A204.1 (cell line): Measurements from ENCODE around the gene SPACDR.
"Not testable (repeated sequence)": the region's sequence is repeated elsewhere in the genome, so short reads cannot be mapped to it uniquely, and the experiment has no call there.

Experiments
- FAIRE-seq: peaks from 2 replicates; lab custom pipeline; 2012; peaks lifted over from hg19 to GRCh38; lab: Jason Lieb, UNC

The SPACDR gene, protein sequence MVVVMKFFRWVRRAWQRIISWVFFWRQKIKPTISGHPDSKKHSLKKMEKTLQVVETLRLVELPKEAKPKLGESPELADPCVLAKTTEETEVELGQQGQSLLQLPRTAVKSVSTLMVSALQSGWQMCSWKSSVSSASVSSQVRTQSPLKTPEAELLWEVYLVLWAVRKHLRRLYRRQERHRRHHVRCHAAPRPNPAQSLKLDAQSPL

DNA sequence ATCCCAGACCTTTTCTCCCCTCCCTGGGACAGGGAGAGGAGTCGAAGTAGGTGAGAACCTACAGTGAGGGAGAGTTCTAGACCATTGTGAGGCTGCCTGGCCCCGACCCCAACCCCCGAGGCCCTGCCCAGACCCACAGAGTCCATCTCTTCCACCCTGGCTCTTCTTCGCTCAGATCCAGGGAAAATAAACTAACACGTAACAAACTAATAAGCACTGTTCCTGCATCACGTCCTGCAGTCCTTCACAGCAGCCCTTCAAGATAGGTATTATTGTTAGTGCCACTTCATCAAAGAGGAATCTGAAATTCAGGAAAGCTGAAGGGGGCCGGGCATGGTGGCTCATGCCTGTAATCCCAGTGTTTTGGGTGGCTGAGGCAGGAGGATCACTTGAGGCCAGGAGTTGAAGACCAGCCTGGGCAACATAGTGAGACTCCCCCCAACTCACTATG is at the start of gene SPACDR:
Gene SPACDR, minus strand, starts transcription at position 51 of the 451 bp plus-strand sequence. CDS start 235 bp downstream, outside the sequence.
- no peak for FAIRE-seq

DNA sequence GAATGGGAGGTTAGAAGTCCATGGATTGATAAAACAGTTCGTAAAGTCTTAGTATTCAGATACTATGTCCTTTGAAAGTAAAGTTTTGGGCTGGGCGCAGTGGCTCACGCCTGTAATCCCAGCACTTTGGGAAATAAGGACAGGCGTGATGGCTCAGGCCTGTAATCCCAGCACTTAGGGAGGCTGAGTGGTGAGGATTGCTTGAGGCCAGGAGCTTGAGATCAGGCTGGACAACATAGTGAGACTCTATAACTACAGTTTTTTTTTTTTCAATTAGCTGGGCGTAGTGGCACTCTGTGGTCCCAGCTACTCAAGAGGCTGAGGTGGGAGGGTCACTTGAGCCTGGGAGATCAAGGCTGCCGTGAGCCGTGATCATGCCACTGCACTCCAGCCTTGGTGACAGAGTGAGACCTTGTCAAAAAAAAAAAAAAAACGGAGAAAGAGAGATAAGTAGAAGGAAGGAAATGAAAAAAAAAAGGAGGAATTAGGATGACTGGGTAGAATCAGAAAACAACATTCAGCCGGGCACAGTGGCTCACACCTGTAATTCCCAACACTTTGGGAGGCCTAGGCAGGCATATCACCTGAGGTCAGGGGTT is 49.3 kb upstream of the SPACDR start:
- no peak for FAIRE-seq

DNA sequence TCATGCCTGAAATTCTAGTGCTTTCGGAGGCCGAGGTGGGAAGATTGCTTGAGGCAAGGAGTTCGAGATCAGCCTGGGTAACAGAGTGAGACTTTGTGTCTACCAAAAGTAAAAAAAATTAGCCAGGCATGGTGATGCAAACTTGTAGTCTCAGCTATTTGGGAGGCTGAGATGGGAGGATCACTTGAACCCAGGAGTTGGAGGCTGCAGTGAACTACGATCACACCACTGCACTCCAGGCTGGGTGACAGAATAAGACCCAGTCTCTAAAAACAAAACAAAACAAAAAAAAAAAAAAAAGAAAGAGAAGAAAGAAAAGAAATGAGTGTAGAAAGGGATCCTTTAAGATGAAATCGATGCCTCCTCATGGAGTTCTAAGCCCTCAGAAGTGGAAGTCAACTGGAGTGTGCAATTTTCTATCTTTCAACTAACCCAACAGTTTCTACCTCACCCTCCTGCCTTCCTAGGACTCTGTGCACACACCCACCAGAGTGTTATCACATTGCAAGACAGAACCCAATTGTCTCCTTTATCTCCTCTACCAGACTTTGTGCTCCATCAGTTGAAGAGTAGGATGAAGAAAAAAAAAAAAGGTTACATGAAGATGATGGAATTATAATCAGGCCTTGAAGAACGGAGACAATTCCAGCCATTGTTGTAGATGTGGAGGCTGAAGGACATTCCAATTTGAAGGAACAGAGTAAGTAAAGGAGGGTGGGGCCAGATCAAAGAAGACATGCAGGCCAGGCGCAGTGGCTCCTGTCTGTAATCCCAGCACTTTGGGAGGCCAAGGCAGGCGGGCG is 46.6 kb upstream of the SPACDR start:
- FAIRE-seq: no peak

DNA sequence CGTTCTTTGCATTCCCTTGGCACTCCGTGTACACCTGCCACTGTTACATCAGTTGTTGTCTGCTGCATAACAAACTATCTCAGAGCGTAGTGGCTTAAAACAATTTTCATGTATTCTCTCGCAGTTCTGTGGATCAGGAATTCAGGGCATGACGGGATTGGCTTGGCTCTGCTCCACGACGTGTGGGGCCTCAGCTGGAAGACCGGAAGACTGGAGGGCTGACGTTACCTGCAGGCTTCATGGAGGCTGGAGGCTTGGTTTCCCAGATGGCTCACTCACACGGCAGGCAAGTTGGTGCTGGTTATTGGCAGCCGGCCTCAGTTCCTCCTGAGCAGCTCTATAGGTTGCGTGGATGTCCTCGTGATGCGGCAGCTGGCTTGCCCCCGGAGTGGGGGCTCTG is 45.2 kb upstream of the SPACDR start:
- FAIRE-seq: no peak

DNA sequence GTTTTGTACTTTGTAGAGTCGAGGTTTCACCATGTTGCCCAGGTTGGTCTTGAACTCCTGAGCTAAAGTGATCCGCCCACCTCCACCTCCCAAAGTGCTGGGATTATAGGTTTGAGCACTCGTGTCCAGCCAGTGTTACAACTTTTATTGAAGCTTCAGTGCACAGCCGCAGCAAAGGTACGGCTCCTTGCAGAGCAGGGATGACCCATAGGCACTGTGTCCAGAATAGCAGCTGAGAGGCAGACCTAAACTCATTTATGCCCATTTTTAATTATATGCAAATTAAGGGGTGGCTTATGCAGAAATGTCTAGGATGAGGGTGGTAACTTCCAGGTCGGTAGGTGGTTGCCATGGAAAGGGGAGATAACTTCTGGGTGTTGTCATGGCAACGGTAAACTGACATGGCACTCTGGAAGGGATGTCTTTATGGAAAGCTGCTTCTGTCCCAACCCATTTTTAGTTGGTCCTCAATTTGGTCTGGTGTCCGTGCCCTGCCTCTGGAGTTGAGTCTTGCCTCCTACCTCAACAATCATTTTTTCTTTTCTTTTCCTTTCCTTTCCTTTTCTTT is 42.4 kb upstream of the SPACDR start:
- FAIRE-seq: no peak

DNA sequence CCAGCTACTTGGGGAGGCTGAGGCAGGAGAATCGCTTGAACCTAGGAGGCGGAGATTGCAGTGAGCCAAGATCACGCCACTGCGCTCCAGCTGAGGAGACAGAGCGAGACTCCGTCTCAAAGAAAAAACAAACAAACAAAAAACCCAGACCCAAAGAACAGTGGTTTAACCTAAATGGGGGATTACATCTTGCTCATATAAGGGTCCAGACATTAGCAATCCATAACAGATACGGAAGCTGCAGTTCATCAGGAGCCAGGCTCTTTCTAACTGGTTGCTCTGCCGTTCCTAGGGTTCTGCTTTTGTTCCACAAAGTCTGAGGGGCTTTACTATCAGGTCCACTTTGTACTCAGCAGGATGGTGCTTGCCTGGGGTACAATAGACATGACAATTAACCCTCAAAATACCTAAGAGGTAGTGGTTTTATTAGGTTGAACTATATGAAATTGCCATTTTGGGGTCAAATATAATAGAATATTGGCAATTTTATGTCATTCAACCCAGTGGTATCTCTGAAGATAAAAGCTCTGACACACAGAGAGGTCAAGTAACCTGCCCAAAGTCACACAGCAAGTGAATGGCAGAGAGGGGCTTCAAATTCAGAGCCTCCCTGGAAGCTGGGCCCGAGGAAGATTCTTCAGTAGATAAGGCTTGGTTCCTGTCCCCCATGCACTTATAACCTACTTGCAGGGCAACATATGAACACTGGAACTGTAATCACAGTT is 41.0 kb upstream of the SPACDR start:
- FAIRE-seq: no peak

DNA sequence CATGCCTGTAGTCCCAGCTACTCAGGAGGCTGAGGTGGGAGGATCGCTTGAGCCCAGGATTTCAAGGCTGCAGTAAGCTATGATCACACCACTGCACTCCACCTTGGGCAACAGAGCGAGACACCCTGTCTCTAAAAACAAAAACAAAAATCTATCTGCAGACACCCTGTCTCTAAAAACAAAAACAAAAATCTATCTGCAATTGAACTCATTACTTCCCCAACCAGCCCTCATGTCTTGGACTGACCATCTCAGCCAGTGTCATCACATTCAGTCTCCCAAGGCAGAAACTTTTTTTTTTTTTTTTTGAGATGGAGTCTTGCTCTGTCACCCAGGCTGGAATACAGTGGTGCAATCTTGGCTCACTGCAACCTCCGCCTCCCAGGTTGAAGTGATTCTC is 40.0 kb upstream of the SPACDR start:
- not testable (repeated sequence) for FAIRE-seq

DNA sequence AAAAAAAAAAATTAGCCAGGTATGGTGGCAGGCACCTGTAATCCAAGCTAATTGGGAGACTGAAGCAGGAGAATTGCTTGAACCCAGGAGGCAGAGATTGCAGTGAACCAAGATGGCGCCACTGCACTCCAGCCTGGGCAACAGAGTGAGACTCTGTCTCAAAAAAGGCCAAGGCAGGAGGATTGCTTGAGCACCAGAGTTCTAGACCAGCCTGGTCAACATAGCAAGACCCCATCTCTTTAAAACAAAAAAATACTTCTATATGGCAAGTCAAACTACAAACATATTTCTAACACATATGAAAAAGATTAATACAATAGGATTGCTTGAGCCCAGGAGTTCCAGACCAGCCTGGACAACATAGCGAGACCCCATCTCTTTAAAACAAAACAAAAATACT is 36.7 kb upstream of the SPACDR start:
- not testable (repeated sequence) for FAIRE-seq

DNA sequence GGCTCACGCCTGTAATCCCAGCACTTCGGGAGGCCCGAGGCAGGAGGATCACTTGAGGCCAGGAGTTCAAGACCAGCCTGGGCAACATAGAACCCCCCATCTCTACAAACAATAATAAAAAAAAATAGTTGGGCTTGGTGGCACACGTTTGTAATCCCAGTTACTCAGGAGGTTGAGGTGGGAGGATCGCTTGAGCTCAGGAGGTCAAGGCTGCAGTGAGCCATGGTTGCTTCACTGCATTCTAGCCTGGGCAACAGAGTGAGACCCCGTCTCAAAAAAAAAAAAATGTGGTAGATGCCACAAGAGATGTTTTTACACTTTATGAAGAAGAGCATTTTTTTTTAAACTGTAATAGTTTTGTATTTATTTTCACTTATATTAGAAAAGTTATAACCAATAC is 32.4 kb upstream of the SPACDR start:
- no peak for FAIRE-seq

DNA sequence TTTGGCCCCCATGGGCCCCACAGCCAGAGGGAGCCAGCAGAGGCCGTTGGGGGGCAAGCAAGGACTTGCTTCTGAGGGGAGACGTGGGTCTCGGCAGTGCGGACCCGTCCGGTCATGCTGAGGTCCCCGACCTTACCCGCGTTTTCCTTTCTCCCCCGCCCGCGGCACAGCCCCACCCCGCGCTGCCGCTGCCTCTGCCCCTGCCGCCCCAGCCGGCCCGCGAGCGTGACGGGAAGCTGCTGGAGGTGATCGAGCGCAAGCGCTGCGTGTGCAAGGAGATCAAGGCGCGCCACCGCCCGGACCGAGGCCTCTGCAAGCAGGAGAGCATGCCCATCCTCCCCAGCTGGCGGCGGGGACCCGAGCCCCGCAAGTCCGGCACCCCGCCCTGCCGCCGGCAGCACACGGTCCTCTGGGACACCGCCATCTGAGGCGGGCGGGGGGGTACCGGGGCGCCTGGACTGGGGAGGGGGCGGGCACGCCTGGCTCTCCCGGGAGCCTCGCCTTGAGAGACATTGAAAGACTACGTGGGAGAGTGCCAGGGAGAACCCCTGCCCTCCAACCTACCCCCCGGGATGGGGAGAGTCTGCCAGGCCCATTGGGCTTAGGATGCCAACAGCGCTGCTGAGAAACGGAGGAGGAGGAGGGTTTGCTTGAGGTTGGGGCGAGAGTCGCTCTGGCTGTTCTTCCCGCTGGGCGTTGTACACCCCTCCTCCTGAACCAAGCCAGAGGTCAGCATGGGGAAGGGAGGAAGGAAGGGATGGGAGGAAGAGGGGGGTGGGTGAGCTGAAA is 29.6 kb upstream of the SPACDR start:
- no peak for FAIRE-seq

DNA sequence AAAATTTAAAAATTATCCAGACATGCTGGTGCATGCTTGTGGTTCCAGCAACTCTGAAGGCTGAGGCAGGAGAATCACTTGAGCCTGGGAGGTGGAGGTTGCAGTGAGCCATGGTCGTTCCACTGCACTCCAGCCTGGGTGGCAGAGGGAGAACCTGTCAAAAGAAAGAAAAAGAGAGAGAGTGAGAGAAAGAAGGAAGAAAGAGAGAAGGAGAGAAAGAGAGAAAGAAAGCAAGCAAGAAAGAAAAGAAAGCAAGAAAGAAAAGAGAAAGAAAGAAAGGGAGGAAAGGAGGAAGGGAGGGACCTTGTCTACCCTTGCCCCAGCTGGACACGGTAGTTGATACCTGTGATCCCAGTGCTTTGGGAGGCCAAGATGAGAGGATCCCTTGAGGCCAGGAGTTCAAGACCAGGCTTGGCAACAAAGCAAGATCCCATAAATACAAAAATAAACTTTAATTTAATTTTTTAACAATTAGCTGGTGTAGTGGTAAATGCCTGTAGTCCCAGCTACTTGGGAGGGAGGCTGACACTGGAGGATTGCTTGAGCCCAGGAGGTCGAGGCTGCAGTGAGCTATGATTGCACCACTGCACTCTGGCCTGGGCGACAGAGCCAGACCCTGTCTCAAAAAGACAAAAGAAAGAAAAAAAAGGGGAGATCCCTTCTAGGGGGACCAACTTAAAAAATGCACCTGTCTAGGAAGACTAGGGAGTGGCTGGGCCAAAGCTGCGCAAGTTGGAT is 28.8 kb upstream of the SPACDR start:
- FAIRE-seq: no peak

DNA sequence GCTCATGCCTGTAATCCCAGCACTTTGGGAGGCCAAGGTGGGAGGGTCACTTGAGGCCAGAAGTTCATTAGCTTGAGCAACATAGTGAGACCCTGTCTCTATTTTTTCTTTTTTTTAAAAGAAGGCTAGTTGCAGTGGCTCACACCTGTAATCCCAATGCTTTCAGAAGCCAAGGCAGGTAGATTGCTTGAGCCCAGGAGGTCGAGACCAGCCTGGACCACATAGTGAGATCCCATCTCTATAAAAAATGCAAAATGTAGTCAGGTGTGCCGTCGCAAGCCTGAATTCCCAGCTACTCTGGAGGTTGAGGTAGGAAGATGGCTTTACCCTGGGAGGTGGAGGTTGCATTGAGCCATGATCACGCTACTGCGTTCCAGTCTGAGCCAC is 27.1 kb upstream of the SPACDR start:
- no peak for FAIRE-seq

DNA sequence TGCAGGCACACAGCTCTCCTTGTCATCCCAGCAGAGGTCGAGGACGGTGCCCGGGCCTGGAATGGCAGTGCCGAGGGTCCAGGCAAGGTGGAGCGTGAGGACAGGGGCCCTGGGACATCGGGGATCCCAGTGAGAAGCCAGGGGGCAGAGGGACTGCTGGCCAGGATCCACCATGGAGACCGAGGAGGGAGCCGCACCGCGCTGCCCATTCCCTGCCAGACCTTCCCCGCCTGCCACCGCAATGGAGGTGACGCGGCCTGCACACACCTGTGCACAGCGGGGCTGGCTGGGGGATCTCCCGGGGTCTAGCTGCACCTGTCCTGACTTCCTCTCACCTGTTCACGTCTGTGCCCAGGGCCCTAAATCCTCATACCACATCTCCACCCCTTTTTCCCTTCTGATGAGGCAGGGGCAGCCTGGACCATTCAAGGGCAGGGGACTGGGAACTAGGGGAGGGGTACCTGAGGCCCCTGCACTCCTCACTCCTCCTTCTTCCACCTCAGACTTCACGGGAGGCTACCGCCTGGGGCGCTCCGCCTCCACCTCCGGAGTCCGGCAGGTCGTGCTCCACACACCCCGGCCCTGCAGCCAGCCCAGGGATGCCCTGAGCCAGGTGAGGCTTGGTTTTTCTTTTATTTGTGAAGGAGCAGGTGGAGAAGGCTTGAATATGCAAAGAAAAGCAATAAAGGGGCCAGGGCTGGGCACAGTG is 26.6 kb upstream of the SPACDR start:
- FAIRE-seq: no peak

DNA sequence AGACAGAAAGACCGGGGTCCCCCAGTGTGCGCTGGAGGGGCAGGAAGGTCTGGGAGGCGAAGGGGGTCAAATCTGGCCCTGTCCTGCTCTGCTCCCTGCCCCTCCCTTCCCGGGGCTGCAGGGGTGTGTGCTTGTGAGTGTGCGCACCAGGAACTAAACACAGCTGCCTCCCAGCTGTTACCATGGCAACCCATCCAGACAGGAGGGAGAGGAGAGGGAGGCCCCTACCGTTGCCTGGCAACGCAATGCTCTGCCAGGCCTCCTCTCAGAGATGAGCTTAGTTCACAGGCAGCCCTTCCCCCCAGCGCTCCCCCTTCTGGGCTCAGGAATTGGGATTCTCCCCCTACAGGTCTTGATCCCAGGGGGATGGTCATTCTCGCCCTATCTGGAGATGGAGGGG is 25.8 kb upstream of the SPACDR start:
- no peak for FAIRE-seq

DNA sequence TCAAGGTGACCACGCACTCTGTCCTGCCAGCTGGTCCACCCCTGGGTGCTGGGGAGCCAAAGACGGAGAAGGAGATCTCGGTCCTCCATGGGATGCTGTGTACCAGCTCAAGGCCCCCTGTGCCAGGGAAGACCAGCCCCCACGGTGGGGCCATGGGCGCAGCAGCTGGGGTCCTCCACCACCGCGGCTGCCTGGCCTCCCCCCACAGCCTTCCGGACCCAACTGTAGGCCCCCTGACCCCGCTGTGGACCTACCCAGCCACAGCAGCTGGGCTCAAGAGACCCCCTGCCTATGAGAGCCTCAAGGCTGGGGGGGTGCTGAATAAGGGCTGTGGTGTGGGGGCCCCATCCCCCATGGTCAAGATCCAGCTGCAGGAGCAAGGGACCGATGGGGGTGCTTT is 25.1 kb upstream of the SPACDR start:
- no peak for FAIRE-seq

DNA sequence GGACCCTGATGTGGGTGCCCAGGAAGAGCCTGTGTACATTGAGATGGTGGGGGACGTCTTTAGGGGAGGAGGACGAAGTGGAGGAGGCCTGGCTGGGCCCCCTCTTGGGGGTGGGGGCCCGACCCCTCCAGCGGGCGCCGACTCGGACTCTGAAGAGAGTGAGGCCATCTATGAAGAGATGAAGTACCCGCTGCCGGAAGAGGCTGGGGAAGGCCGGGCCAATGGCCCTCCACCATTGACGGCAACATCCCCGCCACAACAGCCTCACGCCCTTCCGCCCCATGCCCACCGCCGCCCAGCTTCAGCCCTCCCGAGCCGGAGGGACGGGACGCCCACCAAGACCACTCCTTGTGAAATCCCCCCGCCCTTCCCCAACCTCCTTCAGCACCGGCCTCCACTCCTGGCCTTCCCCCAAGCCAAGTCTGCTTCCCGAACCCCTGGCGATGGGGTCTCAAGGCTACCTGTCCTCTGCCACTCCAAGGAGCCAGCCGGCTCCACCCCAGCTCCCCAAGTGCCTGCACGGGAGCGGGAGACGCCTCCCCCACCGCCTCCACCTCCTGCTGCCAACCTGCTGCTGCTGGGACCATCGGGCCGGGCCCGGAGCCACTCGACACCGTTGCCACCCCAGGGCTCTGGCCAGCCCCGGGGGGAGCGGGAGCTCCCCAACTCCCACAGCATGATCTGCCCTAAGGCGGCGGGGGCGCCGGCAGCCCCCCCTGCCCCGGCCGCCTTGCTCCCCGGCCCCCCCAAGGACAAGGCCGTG is 24.5 kb upstream of the SPACDR start:
- no peak for FAIRE-seq

DNA sequence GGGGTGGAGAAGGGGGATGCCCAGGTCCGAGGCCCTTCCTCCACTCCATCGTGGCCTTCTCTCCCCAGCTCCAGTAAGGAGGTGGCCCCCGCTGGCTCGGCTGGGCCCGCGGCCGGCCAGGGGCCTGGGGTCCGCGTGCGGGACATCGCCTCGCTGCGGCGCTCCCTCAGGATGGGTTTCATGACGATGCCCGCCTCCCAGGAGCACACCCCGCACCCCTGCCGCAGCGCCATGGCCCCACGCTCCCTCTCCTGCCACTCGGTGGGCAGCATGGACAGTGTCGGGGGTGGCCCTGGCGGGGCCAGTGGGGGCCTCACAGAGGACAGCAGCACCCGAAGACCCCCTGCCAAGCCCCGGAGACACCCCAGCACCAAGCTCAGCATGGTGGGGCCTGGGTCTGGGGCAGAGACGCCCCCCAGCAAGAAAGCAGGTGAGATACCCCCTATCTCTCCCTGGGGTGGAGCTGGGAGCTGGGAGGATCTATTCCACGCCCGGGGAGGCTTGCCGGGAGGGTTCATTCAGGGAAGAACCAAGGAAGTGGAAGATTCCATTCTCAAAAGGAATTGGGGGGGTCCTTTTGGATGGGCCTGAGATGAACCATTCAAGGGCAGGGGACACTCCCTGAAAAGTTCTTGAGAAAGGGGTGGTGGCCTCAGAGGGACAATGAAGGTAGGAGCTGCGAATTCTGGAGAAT is 22.8 kb upstream of the SPACDR start:
- no peak for FAIRE-seq

DNA sequence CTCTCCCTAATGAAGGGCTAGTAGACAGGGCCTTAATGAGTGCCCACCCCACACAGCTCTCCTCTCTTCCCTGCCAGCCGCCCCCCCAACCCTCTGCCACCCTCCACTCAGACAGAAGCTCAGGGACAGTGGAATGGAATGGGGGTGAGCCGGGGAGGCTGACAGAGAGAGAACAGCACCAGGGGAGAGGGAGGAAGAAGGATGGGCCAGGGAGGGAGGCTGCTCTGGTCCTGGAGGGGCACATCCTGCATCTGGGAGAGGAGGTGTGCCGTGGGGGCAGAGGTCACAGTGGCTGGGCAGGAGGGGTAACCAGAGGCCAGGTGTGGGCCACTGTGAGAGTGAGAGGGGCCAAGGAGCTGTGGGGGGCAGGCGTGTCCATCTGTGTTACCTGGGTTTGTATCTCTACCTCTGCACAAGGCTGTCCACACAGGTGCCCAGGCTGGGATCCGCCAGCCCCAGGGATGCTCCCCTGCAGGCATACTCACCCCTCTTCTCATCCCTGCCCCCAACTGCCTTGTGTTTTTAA is 22.1 kb upstream of the SPACDR start:
- no peak for FAIRE-seq

DNA sequence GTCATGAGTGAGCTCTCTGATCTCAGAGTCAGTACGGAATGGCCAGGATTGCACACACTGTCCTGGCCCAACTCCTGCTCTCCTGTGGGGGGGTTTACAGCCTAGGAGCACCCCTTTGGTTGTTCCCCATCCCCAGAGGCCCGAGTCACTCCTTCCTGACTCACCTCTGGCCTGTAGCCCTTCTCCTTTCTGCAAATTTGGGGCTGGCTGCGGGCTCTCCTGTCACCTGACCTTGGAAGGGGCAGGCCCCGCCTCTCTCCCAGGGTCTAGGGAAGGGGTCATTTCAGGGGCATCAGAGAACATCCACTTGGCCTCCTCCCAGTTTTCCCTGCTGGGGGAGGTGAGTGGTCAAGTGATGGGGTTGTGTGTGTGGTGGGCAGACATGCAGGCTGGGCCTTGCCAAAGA is 21.4 kb upstream of the SPACDR start:
- no peak for FAIRE-seq
